Nephron (organoid): ENCODE data around the gene ZDHHC14.

ENCODE experiments used
- H3K27ac Mint-ChIP-seq, 3 experiments: 2 replicates each; pipeline ENCODE4 v1.8.0; 2020; ENCODE audit warnings: mixed read lengths in 3 of 3, mild to moderate bottlenecking in 2 of 3, moderate library complexity in 1 of 3
- H3K27me3 Mint-ChIP-seq: 2 replicates; pipeline ENCODE4 v1.8.0; 2021; ENCODE audit warnings: low read depth, mild to moderate bottlenecking, moderate library complexity, mixed read lengths
- H3K36me3 Mint-ChIP-seq: 2 replicates; pipeline ENCODE4 v1.8.0; 2020; ENCODE audit warnings: low read depth, mixed read lengths
- H3K4me1 Mint-ChIP-seq: 2 replicates; pipeline ENCODE4 v1.8.0; 2020; ENCODE audit warnings: mixed read lengths
- H3K4me3 Mint-ChIP-seq, 3 experiments: 2 replicates each; pipeline ENCODE4 v1.8.0; 2020; ENCODE audit warnings: mild to moderate bottlenecking in 3 of 3, mixed read lengths in 3 of 3, moderate library complexity in 2 of 3
- H3K9me3 Mint-ChIP-seq: 2 replicates; pipeline ENCODE4 v1.8.0; 2020; ENCODE audit warnings: mixed read lengths
- TF ChIP-seq, protein P1 (sequence below), 3 experiments: fragments of 200-600 bp; sonication (generic); IDR thresholded peaks; one replicate each; pipeline ENCODE4 v1.5.0; 2021; ENCODE audit warnings: antibody characterized with exemption in 3 of 3; ENCODE audit not compliant: unreplicated experiment in 3 of 3

Gene ZDHHC14

DNA sequence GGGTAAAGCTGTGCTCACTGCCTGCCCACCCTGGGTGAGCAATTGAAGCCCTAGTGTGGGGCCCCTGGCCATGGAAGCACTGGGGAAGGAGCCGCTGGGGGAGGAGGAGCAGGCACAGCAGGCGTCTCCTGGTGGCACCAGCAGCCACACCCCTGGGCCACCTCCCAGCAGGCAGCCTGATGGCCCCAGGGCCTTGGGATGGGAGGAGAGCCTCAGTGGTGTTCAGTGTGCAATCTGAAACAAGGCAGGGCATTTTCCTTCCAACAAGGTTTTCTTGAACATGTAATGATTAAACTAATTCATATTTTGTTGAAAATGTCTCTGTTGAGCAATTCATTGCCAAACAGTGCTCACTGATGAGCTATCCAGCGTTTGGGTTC lies 151.0 kb downstream of the ZDHHC14 start:
- H3K27me3 Mint-ChIP-seq, result no peaks in the 10 kb centered on the region
- no peak overlapping the region for H3K4me3 Mint-ChIP-seq
- no peaks in the 10 kb centered on the region for H3K36me3 Mint-ChIP-seq
- TF ChIP-seq, protein P1, sequence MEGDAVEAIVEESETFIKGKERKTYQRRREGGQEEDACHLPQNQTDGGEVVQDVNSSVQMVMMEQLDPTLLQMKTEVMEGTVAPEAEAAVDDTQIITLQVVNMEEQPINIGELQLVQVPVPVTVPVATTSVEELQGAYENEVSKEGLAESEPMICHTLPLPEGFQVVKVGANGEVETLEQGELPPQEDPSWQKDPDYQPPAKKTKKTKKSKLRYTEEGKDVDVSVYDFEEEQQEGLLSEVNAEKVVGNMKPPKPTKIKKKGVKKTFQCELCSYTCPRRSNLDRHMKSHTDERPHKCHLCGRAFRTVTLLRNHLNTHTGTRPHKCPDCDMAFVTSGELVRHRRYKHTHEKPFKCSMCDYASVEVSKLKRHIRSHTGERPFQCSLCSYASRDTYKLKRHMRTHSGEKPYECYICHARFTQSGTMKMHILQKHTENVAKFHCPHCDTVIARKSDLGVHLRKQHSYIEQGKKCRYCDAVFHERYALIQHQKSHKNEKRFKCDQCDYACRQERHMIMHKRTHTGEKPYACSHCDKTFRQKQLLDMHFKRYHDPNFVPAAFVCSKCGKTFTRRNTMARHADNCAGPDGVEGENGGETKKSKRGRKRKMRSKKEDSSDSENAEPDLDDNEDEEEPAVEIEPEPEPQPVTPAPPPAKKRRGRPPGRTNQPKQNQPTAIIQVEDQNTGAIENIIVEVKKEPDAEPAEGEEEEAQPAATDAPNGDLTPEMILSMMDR (IDR thresholded peaks at IDR 0.05; ENCODE audit: unreplicated experiment in 3 of 3), result no peak
- no peak overlapping the region for H3K27ac Mint-ChIP-seq
- H3K4me1 Mint-ChIP-seq, result peaks cover 42% of the 10 kb centered on the region
- H3K9me3 Mint-ChIP-seq, result no peaks in the 10 kb centered on the region

DNA sequence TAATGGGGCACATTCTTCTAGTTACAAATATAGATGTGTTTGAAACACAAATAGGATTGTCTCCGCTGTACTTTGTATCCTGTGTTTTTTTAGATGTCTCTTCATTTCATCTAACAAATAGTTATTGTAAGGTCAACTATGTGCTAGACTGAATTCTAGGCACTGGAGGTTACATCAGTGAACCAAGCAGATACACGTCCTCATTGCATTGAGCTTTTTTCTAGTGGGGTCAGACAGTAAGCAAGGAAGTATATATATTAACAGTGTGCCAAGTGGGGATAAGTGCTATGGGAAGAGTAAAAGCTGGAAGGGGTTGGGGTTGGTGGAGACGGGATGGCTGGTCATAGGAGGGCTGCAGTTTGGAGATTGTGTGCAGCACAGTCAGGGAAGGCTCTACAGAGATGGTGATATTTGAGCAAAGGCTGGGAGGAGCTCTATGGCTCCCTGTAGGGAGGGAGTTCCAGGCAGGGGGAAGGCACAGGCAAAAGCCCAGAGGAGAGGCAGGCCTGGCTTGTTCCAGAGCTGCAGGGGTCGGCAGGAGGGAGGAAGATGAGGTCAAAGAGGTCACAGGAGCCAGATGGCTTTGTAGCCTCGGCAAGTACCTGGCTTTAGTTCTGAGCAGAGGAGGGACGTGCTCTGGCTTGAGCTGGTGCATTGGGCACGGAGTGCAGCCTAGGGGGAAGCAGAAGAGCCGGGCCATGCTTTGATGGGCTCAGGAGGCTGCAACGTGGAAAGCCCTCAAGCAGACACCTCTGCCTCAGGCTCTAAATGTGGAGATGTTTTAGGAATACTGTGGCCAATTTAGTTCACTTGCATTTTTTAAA lies 152.3 kb downstream of the ZDHHC14 start:
- Mint-ChIP-seq H3K27me3 (no peaks in the 10 kb centered on the region), H3K4me3 (peak overlapping the region in 1 of 3 experiments; percentile 0), H3K36me3 (no peaks in the 10 kb centered on the region), H3K4me1 (peaks cover 41% of the 10 kb centered on the region), H3K9me3 (no peaks in the 10 kb centered on the region), H3K27ac (peak overlapping the region in 2 of 3 experiments; percentile 0 to 30)
- TF ChIP-seq, protein P1 (IDR thresholded peaks at IDR 0.05; ENCODE audit: unreplicated experiment in 3 of 3), result no peak

DNA sequence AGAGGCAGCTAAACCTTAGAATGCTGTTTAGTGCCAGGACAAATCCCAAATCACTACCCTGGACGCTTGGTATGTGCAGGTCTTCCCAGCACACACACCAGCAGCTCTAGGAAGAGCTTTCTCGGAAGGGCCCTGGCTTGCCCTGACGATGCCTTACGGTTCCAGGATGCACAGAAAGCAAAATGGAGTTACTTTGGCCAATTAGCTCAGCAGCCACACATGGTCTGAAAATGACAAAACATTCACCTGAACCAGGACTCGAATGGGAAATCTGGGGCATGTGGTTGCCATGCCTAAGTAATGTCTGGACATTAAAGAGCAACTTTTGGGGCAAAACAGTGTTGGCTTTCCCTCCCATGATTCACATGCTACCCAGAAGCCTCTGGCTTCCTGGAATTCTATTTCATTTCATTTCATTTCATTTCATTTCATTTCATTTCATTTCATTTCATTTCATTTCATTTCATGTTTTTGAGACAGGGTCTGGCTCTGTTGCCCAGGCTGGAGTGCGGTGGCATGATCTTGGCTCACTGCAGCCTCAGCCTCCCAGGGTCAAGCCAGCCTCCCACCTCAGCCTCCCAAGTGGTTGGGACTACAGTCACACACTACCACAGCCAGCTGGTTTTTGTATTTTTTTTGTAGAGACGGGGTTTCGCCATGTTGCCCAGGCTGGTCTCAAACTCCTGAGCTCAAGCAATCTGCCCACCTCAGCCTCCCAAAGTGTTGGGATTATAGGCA lies 153.3 kb downstream of the ZDHHC14 start:
- TF ChIP-seq, protein P1 (IDR thresholded peaks at IDR 0.05; ENCODE audit: unreplicated experiment in 3 of 3), result no peak
- no peak overlapping the region for H3K4me3 Mint-ChIP-seq

DNA sequence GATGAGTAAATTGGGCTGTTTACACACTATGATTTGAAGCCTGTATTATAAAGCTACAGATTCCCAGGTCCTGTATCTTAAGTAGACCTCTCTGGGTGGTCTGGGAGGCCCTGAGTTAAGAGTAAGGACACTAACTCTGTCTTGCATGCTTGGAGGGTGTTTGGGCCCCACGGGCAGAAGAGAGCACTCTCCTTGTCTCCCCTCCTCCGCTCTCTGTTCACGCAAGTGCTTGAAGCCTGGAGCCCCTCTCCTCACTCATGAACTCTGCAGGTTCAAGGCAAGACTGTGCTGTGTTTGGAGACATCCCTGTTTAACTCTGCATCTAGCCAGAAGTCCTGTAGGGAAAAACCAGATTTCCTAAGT lies 154.0 kb downstream of the ZDHHC14 start:
- H3K27me3 Mint-ChIP-seq, result no peaks in the 10 kb centered on the region
- H3K36me3 Mint-ChIP-seq, result no peaks in the 10 kb centered on the region
- peaks cover 52% of the 10 kb centered on the region for H3K4me1 Mint-ChIP-seq
- H3K9me3 Mint-ChIP-seq, result no peaks in the 10 kb centered on the region
- TF ChIP-seq, protein P1 (IDR thresholded peaks at IDR 0.05; ENCODE audit: unreplicated experiment in 3 of 3), result no peak
- H3K4me3 Mint-ChIP-seq, result no peak overlapping the region
- H3K27ac Mint-ChIP-seq, result peak overlapping the region in 2 of 3 experiments; percentile 23 to 70

More for the DNA sequence above, 153.3 kb downstream of the ZDHHC14 start:
- H3K9me3 Mint-ChIP-seq, result no peaks in the 10 kb centered on the region
- H3K4me1 Mint-ChIP-seq, result peaks cover 47% of the 10 kb centered on the region
- no peaks in the 10 kb centered on the region for H3K27me3 Mint-ChIP-seq
- H3K27ac Mint-ChIP-seq, result peak overlapping the region in 1 of 3 experiments; percentile 70
- no peaks in the 10 kb centered on the region for H3K36me3 Mint-ChIP-seq

DNA sequence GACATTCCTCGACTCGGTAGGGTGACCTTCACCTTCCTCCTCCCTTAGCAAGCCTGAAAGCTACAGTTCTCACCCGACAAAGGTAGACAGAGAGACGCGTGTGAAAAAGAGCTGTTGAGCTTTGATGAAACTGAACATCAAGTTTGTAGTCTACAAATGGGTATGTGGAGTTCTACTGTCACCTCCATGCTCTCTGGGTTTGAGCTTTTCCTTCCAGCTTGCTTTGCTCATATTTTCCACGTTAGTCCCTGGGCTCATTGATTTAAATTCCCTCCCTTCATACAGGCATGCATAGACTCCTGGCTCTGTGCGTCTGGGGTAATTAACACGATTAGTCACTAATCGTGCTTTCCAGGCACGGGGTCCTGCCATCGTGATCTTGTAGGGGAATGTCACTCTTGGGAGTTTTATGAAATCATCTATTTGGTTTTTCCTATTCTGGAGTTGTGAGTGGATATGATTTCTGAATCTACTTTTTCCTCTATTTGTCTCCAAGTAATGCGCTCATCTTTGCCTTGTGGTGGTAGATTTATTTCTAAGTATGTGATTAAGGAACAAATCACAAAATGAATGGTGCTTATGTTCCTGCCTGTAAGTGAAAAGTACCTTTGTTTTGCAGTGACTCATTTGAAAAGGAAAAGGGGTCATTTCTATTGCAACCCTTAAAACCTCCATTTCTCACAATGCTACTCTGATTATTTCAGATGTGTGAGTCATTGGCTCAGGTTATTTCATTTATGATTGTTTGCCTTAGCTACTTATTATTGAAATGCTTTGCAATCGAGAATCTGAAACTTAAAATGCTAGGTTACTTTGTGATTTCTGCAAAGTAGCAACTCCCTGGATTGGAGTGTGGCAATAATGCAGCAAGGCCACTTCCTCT lies 154.6 kb downstream of the ZDHHC14 start:
- H3K27ac Mint-ChIP-seq, result peak overlapping the region; percentile 4 to 69 (median 23)
- peaks cover 53% of the 10 kb centered on the region for H3K4me1 Mint-ChIP-seq

More for the DNA sequence above, 154.6 kb downstream of the ZDHHC14 start:
- Mint-ChIP-seq H3K9me3 (no peaks in the 10 kb centered on the region), H3K4me3 (no peak overlapping the region), H3K36me3 (no peaks in the 10 kb centered on the region), H3K27me3 (no peaks in the 10 kb centered on the region)
- TF ChIP-seq, protein P1 (IDR thresholded peaks at IDR 0.05; ENCODE audit: unreplicated experiment in 3 of 3), result no peak
